Measurements from ENCODE around the gene TNRC6A. TPM values are rescaled to one million over a fixed set of nuclear protein-coding genes. Genes with fewer than 3 reads are reported as not detected.
A peak's percentile ranks its signal among the peaks of the same experiment; 100 is the strongest.

The TNRC6A gene
- total RNA-seq, 2 experiments from 2014 or later: 30.3 to 33.9 TPM

DNA sequence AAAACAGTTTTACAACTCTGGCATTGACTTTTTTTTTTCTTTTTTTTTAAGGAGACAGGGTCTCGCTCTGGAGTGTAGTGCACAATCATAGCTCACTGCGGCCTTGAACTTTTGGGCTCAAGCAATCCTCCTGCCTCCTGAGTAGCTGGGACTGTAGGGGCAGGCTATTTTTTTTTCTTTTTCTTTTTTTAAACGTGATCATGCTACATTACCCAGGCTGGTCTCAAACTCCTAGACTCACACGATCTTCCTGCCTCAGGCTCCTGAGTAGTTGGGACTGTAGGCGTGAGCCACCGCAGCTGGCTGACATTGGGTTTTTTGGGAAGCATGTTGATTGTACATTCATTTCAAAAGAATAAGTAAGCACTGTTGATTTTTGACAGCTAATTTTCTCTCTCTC lies 32.1 kb downstream of the TNRC6A start:
- Mint-ChIP-seq H3K36me3 (peaks cover 7% of the 10 kb centered on the region), H3K9me3 (no peaks in the 10 kb centered on the region), H3K4me1 (peaks cover 20% of the 10 kb centered on the region), H3K27ac (no peak overlapping the region), H3K27me3 (no peaks in the 10 kb centered on the region), H3K4me3 (no peak overlapping the region)
- no peak for DNase-seq

DNA sequence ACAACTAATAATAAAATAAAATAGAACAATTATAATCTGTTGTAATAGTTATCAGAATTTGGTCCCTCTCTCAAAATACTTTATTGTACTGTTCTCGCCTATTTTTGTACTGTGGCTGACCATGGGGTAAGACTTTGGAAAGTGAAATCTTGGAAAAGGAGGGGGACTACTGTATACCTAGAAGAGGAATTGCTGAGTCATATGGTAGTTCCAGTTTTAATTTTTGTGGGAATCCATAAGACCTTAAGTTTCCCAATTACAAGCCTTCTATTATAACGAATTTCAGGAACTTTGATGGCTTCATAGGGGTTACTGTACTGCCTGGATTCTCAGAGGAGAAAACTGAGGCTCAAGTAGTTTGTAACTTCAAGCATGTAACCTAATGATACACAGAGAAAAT lies 35.5 kb downstream of the TNRC6A start:
- no peaks in the 10 kb centered on the region for H3K27me3 Mint-ChIP-seq
- H3K4me3 Mint-ChIP-seq: no peak overlapping the region
- peaks cover 19% of the 10 kb centered on the region for H3K4me1 Mint-ChIP-seq
- H3K9me3 Mint-ChIP-seq: no peaks in the 10 kb centered on the region
- DNase-seq: no peak
- peaks cover 14% of the 10 kb centered on the region for H3K36me3 Mint-ChIP-seq
- no peak overlapping the region for H3K27ac Mint-ChIP-seq

DNA sequence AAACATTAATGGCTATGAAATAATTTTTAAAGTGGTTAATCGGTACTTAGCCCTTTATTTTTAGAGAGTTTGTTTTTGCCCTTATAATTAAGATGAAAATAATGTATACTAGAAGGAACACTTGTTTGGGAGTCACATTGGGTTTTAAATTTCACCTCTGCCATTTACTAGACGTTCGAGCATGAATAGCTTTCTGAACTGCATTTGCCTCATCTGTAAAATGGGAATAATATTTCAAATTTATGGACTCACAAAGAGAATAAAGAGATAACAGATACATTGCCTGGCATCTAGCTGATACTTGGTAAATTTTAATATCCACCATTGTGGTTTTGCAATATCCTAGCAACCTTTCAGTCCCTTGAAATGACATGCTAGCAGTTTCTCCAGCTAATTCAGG lies 36.6 kb downstream of the TNRC6A start:
- Mint-ChIP-seq H3K9me3 (no peaks in the 10 kb centered on the region), H3K4me3 (no peak overlapping the region), H3K4me1 (peaks cover 27% of the 10 kb centered on the region), H3K27me3 (no peaks in the 10 kb centered on the region), H3K27ac (no peak overlapping the region), H3K36me3 (peaks cover 18% of the 10 kb centered on the region)
- no peak for DNase-seq

DNA sequence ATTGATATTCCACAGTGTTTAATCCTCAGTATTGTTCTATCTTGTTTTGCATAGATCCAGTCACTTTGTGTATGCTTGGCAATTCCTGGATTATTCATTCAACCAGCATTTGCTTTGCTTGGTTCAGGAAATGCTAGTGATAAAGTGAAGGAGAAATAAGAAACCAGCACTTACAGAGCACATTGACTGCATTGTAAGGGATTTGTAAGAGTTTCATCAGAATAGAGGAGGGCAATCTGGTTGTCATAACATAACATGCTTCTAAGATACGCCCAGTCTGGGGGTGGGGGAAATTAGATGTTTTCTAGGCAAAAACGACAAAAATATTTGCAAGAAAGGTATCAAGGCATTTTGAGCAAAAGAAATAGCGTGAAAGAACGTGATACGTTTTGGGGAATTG lies 40.4 kb downstream of the TNRC6A start:
- H3K27me3 Mint-ChIP-seq: no peaks in the 10 kb centered on the region
- no peak for DNase-seq
- H3K9me3 Mint-ChIP-seq: no peaks in the 10 kb centered on the region
- peaks cover 24% of the 10 kb centered on the region for H3K4me1 Mint-ChIP-seq
- no peak overlapping the region for H3K4me3 Mint-ChIP-seq
- H3K36me3 Mint-ChIP-seq: peaks cover 26% of the 10 kb centered on the region
- peak overlapping the region; percentile 23 for H3K27ac Mint-ChIP-seq

DNA sequence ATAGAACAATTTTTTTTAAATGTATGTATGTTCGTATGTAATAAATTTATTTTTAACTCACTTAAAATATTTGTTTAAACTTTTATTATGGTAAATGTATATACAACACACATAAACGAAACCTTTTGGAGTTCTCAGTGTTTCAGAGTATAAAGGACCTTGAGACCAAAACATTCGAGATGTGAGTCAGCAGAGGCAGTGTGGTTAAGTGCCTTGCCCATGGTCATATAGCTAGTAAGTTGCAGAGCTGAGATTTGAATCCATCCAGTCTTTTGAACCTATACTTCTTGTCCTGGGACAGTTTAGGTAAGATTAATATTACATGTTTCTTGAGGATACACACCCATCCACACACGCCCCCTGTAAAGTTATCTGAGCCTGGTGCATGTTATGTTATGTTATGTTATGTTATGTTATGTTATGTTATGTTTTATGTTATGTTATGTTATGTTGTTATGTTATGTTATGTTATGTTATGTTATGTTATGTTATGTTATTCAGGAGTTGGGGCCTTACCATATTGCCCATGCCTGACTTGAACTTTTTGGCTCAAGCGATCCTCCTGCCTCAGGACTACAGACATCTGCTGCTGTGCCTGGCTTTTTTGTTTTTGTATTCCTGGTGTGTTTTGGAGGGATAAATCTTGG lies 41.8 kb downstream of the TNRC6A start:
- H3K27ac Mint-ChIP-seq: no peak overlapping the region
- H3K4me3 Mint-ChIP-seq: no peak overlapping the region
- DNase-seq: no peak
- peaks cover 24% of the 10 kb centered on the region for H3K4me1 Mint-ChIP-seq
- no peaks in the 10 kb centered on the region for H3K9me3 Mint-ChIP-seq
- H3K27me3 Mint-ChIP-seq: no peaks in the 10 kb centered on the region
- H3K36me3 Mint-ChIP-seq: peaks cover 32% of the 10 kb centered on the region

DNA sequence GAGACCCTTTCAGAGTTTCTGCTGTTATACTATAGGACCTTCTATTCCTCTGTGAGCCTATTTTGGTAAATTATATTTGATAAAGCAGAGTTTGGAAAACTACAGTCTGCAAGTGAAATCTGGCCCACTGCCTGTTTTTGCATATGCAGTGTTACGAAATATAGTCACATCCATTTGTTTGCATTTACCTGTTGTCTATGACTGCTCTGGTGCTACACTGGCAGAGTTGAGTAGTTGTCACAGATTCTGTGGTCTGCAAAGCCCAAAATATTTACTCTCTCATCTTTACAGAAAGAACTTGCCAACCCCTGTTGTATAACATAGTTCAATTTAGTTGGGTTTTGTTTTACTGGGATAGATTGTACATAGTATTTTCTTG lies 42.3 kb downstream of the TNRC6A start:
- DNase-seq: no peak
- Mint-ChIP-seq H3K27me3 (no peaks in the 10 kb centered on the region), H3K4me1 (peaks cover 26% of the 10 kb centered on the region), H3K9me3 (no peaks in the 10 kb centered on the region), H3K36me3 (peaks cover 33% of the 10 kb centered on the region), H3K27ac (no peak overlapping the region), H3K4me3 (no peak overlapping the region)

DNA sequence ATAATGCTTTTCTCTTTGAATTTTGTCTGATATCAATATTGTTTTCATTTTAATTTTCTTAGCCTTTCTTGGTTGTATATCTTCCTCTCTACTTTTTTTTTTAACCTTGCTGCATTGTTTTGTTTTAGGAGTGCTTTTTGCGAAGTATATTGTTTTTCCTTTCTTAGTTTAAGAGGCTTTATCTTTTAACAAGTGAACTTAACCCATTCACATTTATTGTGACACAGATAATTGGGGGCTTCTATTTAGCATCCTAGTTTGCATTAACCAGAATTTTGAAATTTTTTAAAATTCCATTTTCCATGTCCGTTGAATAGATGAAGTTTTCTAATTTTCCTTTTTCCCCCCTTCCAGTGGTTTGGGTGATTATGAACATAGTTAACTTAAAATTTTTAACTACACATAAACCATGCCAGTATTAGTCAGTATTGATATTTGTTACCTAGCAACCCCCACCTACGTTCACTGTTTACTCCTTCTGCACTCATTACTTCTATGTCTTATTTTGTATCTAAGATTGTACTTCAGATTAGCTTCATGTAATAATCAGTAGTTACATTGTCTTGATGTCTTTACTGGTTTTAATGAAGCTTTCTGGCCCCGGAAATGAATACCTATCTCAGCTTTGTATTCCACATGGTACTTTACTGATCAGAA lies 44.4 kb downstream of the TNRC6A start:
- H3K27ac Mint-ChIP-seq: no peak overlapping the region
- peaks cover 26% of the 10 kb centered on the region for H3K4me1 Mint-ChIP-seq
- no peaks in the 10 kb centered on the region for H3K9me3 Mint-ChIP-seq
- DNase-seq: no peak
- H3K4me3 Mint-ChIP-seq: no peak overlapping the region
- peaks cover 31% of the 10 kb centered on the region for H3K36me3 Mint-ChIP-seq
- no peaks in the 10 kb centered on the region for H3K27me3 Mint-ChIP-seq

DNA sequence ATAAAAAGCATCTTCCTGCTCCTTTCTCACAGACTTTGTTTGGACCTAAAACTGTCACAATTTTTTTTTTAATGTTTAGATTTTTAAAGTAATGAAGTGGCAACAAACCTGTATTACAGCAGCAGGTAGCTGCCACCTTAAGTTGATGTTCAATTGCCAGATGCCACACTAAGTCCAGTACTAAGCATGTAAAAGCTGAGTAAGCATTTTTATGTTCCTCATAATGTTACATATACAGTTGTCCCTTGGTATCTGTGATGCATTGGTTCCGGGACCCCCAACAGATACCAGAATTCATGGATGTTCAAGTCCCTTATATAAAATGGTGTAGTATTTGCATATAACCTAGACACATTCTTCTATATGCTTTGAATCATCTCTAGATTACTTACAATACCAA lies 45.1 kb downstream of the TNRC6A start:
- H3K27me3 Mint-ChIP-seq: no peaks in the 10 kb centered on the region
- peaks cover 35% of the 10 kb centered on the region for H3K36me3 Mint-ChIP-seq
- peaks cover 24% of the 10 kb centered on the region for H3K4me1 Mint-ChIP-seq
- DNase-seq: no peak
- no peaks in the 10 kb centered on the region for H3K9me3 Mint-ChIP-seq
- H3K27ac Mint-ChIP-seq: no peak overlapping the region
- H3K4me3 Mint-ChIP-seq: no peak overlapping the region

DNA sequence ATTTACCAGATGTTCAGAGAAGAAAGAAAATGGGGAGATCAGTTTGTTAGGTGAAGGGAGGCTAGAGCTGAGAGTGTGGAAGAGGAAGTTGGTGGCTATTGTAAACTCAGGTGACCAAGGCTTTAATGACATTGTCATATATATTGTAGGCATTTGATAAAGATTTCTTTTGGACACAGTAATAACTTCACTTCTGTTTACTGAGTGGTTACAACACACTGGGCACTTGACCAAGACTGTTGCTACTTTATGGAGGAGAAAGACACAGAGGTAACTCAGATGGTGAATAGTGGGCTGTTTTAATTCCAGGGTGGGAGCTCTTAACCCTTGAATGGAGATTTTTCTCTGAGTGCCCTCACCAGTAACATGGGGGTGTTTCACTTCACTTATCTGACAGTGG lies 46.0 kb downstream of the TNRC6A start:
- H3K4me1 Mint-ChIP-seq: peaks cover 16% of the 10 kb centered on the region
- H3K27ac Mint-ChIP-seq: no peak overlapping the region
- no peak for DNase-seq
- no peaks in the 10 kb centered on the region for H3K27me3 Mint-ChIP-seq
- no peaks in the 10 kb centered on the region for H3K9me3 Mint-ChIP-seq
- no peak overlapping the region for H3K4me3 Mint-ChIP-seq
- H3K36me3 Mint-ChIP-seq: peaks cover 35% of the 10 kb centered on the region

DNA sequence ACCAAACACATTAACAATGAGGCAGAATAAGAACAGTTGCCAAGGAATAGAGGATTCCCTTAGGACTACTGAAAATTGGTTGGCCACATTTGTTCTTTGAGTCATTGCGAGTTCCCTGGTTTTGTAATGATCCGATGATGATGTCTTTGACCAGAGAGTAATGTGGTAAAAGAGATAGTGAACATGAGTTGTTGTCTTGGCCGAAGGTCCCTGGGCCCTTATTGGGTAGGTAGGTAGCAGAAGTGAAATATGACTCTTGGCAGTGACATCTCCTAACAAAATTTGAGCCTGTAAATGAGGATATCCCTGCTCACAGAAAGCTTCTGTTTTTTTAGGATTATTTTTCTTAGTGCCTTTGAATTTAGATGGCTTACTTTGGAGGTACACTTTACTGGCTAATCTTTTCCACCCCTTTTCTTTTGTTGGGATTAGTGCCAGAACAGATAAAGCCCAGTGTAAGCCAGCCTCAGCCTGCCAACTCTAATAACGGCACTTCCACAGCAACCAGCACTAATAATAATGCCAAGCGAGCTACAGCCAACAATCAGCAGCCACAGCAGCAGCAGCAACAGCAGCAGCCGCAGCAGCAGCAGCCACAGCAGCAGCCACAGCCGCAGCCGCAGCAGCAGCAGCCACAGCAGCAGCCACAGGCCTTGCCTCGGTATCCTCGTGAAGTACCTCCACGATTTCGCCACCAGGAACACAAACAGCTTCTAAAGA lies 47.2 kb downstream of the TNRC6A start:
- Mint-ChIP-seq H3K27me3 (no peaks in the 10 kb centered on the region), H3K9me3 (no peaks in the 10 kb centered on the region), H3K27ac (no peak overlapping the region), H3K36me3 (peaks cover 40% of the 10 kb centered on the region), H3K4me1 (peaks cover 11% of the 10 kb centered on the region), H3K4me3 (no peak overlapping the region)
- DNase-seq: no peak

DNA sequence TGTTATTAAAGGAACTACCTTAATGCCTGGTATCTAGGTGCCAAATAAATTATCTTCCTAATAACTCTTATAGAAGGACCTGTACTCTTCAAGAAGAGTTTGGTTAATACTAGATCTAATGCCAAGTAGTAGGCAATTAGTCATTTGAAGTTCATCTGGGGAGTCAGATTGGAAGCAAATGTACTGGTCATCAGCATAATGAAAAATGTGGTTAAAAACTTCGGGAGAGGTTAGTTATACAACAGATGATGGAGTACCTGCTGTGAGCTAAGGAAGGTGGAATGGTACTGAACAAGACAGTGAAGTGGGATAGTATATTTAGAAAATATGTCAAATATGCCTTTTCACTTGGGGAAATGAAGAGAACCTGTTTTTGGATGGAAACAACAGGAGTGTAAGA lies 49.2 kb downstream of the TNRC6A start:
- DNase-seq: no peak
- H3K36me3 Mint-ChIP-seq: peaks cover 39% of the 10 kb centered on the region
- peaks cover 7% of the 10 kb centered on the region for H3K4me1 Mint-ChIP-seq
- no peak overlapping the region for H3K4me3 Mint-ChIP-seq
- H3K9me3 Mint-ChIP-seq: no peaks in the 10 kb centered on the region
- peak overlapping the region; percentile 13 for H3K27ac Mint-ChIP-seq
- H3K27me3 Mint-ChIP-seq: no peaks in the 10 kb centered on the region

DNA sequence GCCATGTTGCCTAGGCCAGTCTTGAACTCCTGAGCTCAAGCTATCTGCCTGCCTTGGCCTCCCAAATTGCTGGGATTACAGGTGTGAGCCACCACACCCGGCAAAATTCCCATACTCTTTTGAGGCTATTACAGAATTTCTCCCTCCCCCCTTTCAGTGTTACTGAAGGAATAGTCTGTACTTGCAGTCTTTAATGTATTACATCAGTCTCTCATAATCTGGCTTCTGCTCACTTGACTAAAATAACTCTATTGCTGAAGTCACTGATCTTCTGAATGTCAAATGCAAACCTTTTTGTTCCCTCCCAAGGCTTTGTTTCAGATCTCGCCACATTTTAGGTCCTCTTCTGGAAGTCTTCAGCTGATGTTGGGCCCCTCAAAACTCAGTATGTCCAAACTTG lies 51.8 kb downstream of the TNRC6A start:
- Mint-ChIP-seq H3K4me1 (peaks cover 1% of the 10 kb centered on the region), H3K27ac (no peak overlapping the region), H3K4me3 (no peak overlapping the region), H3K9me3 (no peaks in the 10 kb centered on the region), H3K27me3 (no peaks in the 10 kb centered on the region), H3K36me3 (peaks cover 29% of the 10 kb centered on the region)
- no peak for DNase-seq

DNA sequence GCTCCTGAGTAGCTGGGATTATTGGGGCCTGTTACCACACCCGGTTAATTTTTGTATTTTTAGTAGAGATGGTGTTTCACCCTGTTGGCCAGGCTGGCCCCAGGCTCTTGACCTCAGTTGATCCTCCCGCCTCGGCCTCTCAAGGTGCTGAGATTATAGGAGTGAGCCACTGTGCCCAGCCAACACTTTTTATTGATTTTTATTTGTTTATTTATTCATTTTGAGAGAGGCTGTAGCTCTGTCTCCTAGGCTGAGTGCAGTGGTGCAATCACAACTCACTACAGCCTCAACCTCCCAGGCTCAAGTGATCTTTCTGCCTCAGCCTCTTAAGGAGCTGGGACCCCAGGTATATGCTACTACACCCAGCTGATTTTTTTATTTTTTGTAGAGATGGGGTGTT lies 54.7 kb downstream of the TNRC6A start:
- Mint-ChIP-seq H3K9me3 (no peaks in the 10 kb centered on the region), H3K27ac (peak overlapping the region; percentile 38)

DNA sequence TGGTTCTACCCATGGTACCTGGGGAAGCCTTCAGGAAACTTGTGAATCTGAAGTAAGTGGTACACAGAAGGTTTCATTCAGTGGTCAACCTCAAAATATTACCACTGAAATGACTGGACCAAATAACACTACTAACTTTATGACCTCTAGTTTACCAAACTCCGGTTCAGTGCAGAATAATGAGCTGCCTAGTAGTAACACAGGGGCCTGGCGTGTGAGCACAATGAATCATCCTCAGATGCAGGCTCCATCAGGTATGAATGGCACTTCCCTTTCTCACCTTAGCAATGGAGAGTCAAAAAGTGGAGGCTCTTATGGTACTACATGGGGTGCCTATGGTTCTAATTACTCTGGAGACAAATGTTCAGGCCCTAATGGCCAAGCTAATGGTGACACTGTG lies 60.4 kb downstream of the TNRC6A start:
- H3K9me3 Mint-ChIP-seq: no peaks in the 10 kb centered on the region
- H3K27me3 Mint-ChIP-seq: no peaks in the 10 kb centered on the region
- no peak overlapping the region for H3K4me3 Mint-ChIP-seq
- peaks cover 11% of the 10 kb centered on the region for H3K36me3 Mint-ChIP-seq
- peaks cover 2% of the 10 kb centered on the region for H3K4me1 Mint-ChIP-seq
- H3K27ac Mint-ChIP-seq: no peak overlapping the region
- no peak for DNase-seq

More for the DNA sequence above, 54.7 kb downstream of the TNRC6A start:
- no peak for DNase-seq
- peaks cover 24% of the 10 kb centered on the region for H3K36me3 Mint-ChIP-seq
- H3K4me3 Mint-ChIP-seq: no peak overlapping the region
- no peaks in the 10 kb centered on the region for H3K27me3 Mint-ChIP-seq
- no peaks in the 10 kb centered on the region for H3K4me1 Mint-ChIP-seq

DNA sequence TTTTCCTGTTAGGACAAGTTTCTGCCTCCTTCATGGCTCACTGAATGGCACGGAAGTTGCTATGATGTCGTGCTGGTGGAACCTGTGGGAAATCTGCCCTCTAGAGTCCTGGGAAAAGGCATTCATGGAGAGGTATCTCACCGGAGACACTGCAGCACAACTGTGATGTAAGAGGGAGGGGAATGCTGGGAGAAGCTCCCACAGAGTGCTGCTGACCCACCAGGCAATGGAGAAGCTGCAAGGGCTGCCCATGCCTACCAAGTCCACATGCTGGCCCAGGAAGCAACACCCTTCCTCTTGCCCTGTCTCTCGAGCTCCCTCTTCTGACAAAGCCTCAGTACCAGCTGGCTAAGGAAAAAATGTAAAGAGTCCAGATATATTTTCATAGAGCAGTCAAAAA lies 71.1 kb downstream of the TNRC6A start:
- H3K9me3 Mint-ChIP-seq: no peaks in the 10 kb centered on the region
- DNase-seq: no peak
- no peaks in the 10 kb centered on the region for H3K27me3 Mint-ChIP-seq
- H3K27ac Mint-ChIP-seq: no peak overlapping the region
- no peaks in the 10 kb centered on the region for H3K4me1 Mint-ChIP-seq
- peaks cover 37% of the 10 kb centered on the region for H3K36me3 Mint-ChIP-seq
- H3K4me3 Mint-ChIP-seq: no peak overlapping the region
